ENCODE results near the gene AK8. TPM values are rescaled to one million over a fixed set of nuclear protein-coding genes. Genes with fewer than 3 reads are reported as not detected.

The AK8 gene
- total RNA-seq, 1 experiment from 2014 or later: 0.42 TPM

- Mint-ChIP-seq H3K36me3 (ENCODE audit: insufficient read depth, unreplicated experiment) (no peaks in the 10 kb centered on the region), H3K4me3 (ENCODE audit: unreplicated experiment) (no peak overlapping the region), H3K9me3 (ENCODE audit: unreplicated experiment) (no peaks in the 10 kb centered on the region), H3K27ac (ENCODE audit: low read depth, unreplicated experiment) (no peak overlapping the region), H3K4me1 (ENCODE audit: insufficient read depth, unreplicated experiment) (no peaks in the 10 kb centered on the region), H3K27me3 (ENCODE audit: insufficient read depth, unreplicated experiment) (peaks cover 19% of the 10 kb centered on the region)
- CTCF ChIA-PET: no interaction called here
- no TSS peak for BruUV-seq (replicated peaks)
- no peak for TF ChIP-seq CTCF (IDR thresholded peaks at IDR 0.05; ENCODE audit: unreplicated experiment)
- POLR2A ChIA-PET: no interaction called here
- intact Hi-C loops (cut with micrococcal nuclease): no loop called here
- DNase-seq (ENCODE audit: unreplicated experiment): no peak
Observed at GRCh38 chr9:132776268-132776667, 101.8 kb downstream of the AK8 start.

GRCh38 chr9:132775720-132776119 lies 102.4 kb downstream of the AK8 start:
- no peak overlapping the region for H3K27ac Mint-ChIP-seq (ENCODE audit: low read depth, unreplicated experiment)
- no TSS peak for BruUV-seq (replicated peaks)

GRCh38 chr9:132774886-132775285 lies 103.2 kb downstream of the AK8 start:
- no peak for DNase-seq (ENCODE audit: unreplicated experiment)
- intact Hi-C loops (cut with micrococcal nuclease): no loop called here
- POLR2A ChIA-PET: interaction anchor here (0.6 kb wide), 2 partner anchors 78 to 195 kb away, joined by 3 read pairs; no protein-coding TSS in a partner anchor
- Mint-ChIP-seq H3K4me1 (ENCODE audit: insufficient read depth, unreplicated experiment) (peaks cover 2% of the 10 kb centered on the region), H3K27ac (ENCODE audit: low read depth, unreplicated experiment) (no peak overlapping the region), H3K4me3 (ENCODE audit: unreplicated experiment) (no peak overlapping the region), H3K9me3 (ENCODE audit: unreplicated experiment) (no peaks in the 10 kb centered on the region), H3K36me3 (ENCODE audit: insufficient read depth, unreplicated experiment) (no peaks in the 10 kb centered on the region), H3K27me3 (ENCODE audit: insufficient read depth, unreplicated experiment) (peaks cover 6% of the 10 kb centered on the region)
- CTCF ChIA-PET: no interaction called here
- BruUV-seq (replicated peaks): no TSS peak
- no peak for TF ChIP-seq CTCF (IDR thresholded peaks at IDR 0.05; ENCODE audit: unreplicated experiment)

More at GRCh38 chr9:132775720-132776119, 102.4 kb downstream of the AK8 start:
- POLR2A ChIA-PET: interaction anchor here (0.6 kb wide), 1 partner anchor 77 kb away, joined by 3 read pairs; no protein-coding TSS in a partner anchor
- Mint-ChIP-seq H3K27me3 (ENCODE audit: insufficient read depth, unreplicated experiment) (peaks cover 14% of the 10 kb centered on the region), H3K36me3 (ENCODE audit: insufficient read depth, unreplicated experiment) (no peaks in the 10 kb centered on the region), H3K9me3 (ENCODE audit: unreplicated experiment) (no peaks in the 10 kb centered on the region), H3K4me1 (ENCODE audit: insufficient read depth, unreplicated experiment) (no peaks in the 10 kb centered on the region), H3K4me3 (ENCODE audit: unreplicated experiment) (no peak overlapping the region)
- DNase-seq (ENCODE audit: unreplicated experiment): no peak
- CTCF ChIA-PET: no interaction called here
- intact Hi-C loops (cut with micrococcal nuclease): no loop called here
- TF ChIP-seq CTCF (IDR thresholded peaks at IDR 0.05; ENCODE audit: unreplicated experiment): no peak

GRCh38 chr9:132773764-132774339 lies 104.2 kb downstream of the AK8 start:
- Mint-ChIP-seq H3K27me3 (ENCODE audit: insufficient read depth, unreplicated experiment) (peaks cover 10% of the 10 kb centered on the region), H3K27ac (ENCODE audit: low read depth, unreplicated experiment) (no peak overlapping the region), H3K9me3 (ENCODE audit: unreplicated experiment) (no peaks in the 10 kb centered on the region), H3K4me1 (ENCODE audit: insufficient read depth, unreplicated experiment) (peaks cover 11% of the 10 kb centered on the region), H3K36me3 (ENCODE audit: insufficient read depth, unreplicated experiment) (no peaks in the 10 kb centered on the region), H3K4me3 (ENCODE audit: unreplicated experiment) (no peak overlapping the region)
- no peak for TF ChIP-seq CTCF (IDR thresholded peaks at IDR 0.05; ENCODE audit: unreplicated experiment)
- no TSS peak for BruUV-seq (replicated peaks)
- POLR2A ChIA-PET: no interaction called here
- intact Hi-C loops (cut with micrococcal nuclease): no loop called here
- CTCF ChIA-PET: no interaction called here
- DNase-seq (ENCODE audit: unreplicated experiment): no peak
